Fibroblast of villous mesenchyme (primary cell): ENCODE results near the gene GPR75. TPM values are rescaled to one million over a fixed set of nuclear protein-coding genes. Genes with fewer than 3 reads are reported as not detected.
A peak's percentile ranks its signal among the peaks of the same experiment; 100 is the strongest.

Experiments
- DNase-seq: peaks from one replicate; pipeline ENCODE4 v3.0.0-alpha.2; 2010; ENCODE audit warnings: low read depth
- H3K4me3 ChIP-seq: 2 replicates; pipeline ENCODE4 v1.5.1; 2011; ENCODE audit warnings: low read depth, mild to moderate bottlenecking, low read length
- CTCF ChIP-seq: IDR thresholded peaks from 2 replicates; pipeline ENCODE4 v1.5.1; 2012; ENCODE audit warnings: low read depth, mild to moderate bottlenecking, low read length; ENCODE audit not compliant: insufficient read depth
- small RNA-seq: library from RNA; depleted of rRNA; stranded (forward); fragments of <200 nt; gene quantifications from one replicate; pipeline ENCODE3, GENCODE V24; 2012
- total RNA-seq: library from RNA; depleted of rRNA; stranded (reverse); fragments of >200 nt; gene quantifications from 2 replicates; pipeline ENCODE4 v1.2.3, GENCODE V29; 2012

The GPR75 gene
- total RNA-seq, 1 donor: 4.7 TPM

DNA sequence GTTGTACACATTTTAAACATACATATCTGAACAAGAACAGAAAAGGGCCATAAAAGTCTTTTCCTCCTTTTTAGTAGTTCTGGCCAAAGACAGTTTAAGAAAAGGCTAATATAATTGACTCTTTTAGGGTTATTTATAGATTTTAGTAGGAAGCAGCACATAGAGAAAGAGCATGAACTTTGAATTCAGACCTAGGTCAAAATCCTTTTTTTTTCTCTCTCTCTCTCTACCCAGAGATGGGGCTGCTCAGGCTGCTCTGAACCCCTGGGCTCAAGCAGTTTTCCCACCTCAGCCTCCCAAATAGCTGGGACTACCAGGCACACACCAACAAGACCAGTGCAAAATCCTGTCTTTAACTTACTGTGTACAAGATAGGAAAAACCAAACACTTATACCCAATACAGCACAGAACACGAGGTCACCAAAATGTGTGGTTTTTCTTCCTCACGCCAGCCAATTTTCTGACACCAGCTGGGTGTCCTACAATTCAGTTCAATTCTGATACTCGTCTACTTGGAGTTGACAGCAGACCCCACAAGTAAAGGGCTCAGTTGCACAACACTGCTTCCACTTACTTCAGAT, 40.8 kb downstream of the GPR75 start:
- TF ChIP-seq CTCF: no peak
- H3K4me3 ChIP-seq: no peak overlapping the region
- DNase-seq: no peak

GRCh38 chr2:53813151-53813550, 46.6 kb downstream of the GPR75 start:
- TF ChIP-seq CTCF: no peak
- H3K4me3 ChIP-seq: no peak overlapping the region
- no peak for DNase-seq

DNA sequence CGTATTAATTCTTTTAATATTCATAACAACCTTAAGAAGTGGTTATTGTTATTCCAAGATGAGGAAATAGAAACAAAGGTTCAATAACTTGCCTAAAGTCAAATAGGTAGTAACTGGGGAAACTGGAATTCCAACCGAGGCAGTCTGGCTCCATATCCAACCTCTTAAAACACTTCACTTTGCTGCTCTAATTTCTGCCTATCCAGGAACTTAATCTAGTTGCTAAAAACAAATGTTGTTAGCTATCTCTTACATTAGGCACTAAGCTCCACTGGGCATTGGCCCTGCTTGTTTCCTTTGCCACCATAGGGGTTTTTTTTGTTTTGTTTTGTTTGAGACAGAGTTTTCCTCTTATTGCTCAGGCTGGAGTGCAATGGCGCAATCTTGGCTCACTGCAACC, 48.2 kb downstream of the GPR75 start:
- H3K4me3 ChIP-seq: no peak overlapping the region
- no peak for TF ChIP-seq CTCF
- DNase-seq: no peak

Small RNAs within 50 kb of the gene (small RNA-seq; reads per million reads assigned to genes)
- gene MIR3682: 0.94 reads per million, percentile 7 among the genes with 10 or more reads in this experiment

Other genes with a start within 250 kb of the GPR75 start
- 1.9 and 5.2 TPM in 2 replicates for gene CHAC2, start 92.2 kb downstream of the GPR75 start, total RNA-seq
- 22.9 and 34.1 TPM in 2 replicates for gene ASB3, start 73.0 kb downstream of the GPR75 start, total RNA-seq
- gene ERLEC1, start 72.9 kb downstream of the GPR75 start, total RNA-seq: 125 and 145 TPM in 2 replicates
- gene PSME4, start 111.0 kb upstream of the GPR75 start, total RNA-seq: 79.6 and 81.6 TPM in 2 replicates